ENCODE results near the gene ANKHD1. TPM values are rescaled to one million over a fixed set of nuclear protein-coding genes. Genes with fewer than 3 reads are reported as not detected.

The ANKHD1 gene
- total and polyA plus RNA-seq, 2 experiments from 2014 or later, result 26.1 to 27.9 TPM

DNA sequence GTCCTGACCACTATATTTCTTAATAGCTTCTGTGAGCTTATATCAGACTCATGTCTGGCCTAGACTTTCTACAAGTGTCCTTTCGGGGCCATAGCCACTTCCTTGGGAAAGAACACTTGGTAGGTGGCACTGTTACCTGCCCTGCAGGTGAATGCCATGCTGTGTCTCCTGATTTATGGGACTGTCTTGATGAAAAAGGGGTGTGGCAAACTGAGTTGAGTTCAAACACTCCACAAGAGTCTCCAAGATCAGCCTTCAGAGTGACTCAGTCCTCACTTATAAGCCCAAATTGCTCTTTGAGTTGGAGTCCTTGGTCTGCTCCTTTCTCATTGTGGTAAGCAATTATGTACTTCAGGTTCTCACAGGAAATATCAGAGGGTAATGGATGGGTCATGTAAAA is 9.9 kb upstream of the ANKHD1 start:
- TF ChIP-seq EZH2phosphoT487 (IDR thresholded peaks at IDR 0.05; ENCODE audit: insufficient read depth, low read depth), result no peak
- no peak for TF ChIP-seq EZH2 (IDR thresholded peaks at IDR 0.05; ENCODE audit: insufficient read depth, poor library complexity, severe bottlenecking)
- H3K27me3 ChIP-seq (replicated peaks; ENCODE audit: insufficient read depth), result no peaks in the 10 kb centered on the region
- no peaks in the 10 kb centered on the region for H4K20me1 ChIP-seq (ENCODE audit: insufficient read depth)
- H3K9ac ChIP-seq, result no peak overlapping the region
- no peak overlapping the region for H3K27ac ChIP-seq
- H3K4me2 ChIP-seq (ENCODE audit: unreplicated experiment), result no peak overlapping the region
- no peak overlapping the region for H2AFZ ChIP-seq
- no peak for DNase-seq
- H3K9me3 ChIP-seq (ENCODE audit: low read depth), result no peaks in the 10 kb centered on the region
- no peaks in the 10 kb centered on the region for H3K4me1 ChIP-seq (ENCODE audit: insufficient read depth)
- in situ Hi-C loops (cut with MboI), result no loop called here
- no peaks in the 10 kb centered on the region for H3K36me3 ChIP-seq (ENCODE audit: low read depth)
- 76 to 77% methylated on average over 1 of the region's 1 CpG for WGBS, 2 experiments (ENCODE audit: low coverage in 1 of 2, low lambda C conversion rate in 2 of 2, missing lambda C conversion rate in 2 of 2)
- no peaks in the 10 kb centered on the region for H3K9me2 ChIP-seq (ENCODE audit: insufficient read depth)
- no peaks in the 10 kb centered on the region for H3K79me2 ChIP-seq (ENCODE audit: insufficient read depth)
- no peak overlapping the region for H3K4me3 ChIP-seq
- H3F3A ChIP-seq (ENCODE audit: insufficient read depth), result no peaks in the 10 kb centered on the region

DNA sequence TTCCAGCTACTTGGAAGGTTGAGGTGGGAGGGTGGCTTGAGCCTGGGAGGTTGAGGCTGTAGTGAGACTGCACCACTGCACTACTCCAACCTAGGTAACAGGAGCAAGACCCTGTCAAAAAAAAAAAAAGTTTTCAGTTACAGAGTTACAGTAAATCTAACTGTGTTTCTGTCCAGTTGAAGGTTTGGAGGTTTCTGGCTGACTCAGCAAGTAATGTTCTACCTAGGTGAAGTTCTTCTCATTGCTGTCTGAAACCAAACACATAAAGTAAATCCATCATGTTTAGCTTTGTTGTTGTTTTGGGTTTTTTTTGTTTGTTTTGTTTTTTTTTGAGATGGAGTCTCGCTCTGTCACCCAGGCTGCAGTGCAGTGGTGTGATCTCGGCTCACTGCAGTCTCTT is 7.9 kb upstream of the ANKHD1 start:
- Histone ChIP-seq H3F3A (ENCODE audit: insufficient read depth) (no peaks in the 10 kb centered on the region), H3K27me3 (replicated peaks; ENCODE audit: insufficient read depth) (no peaks in the 10 kb centered on the region), H3K9me3 (ENCODE audit: low read depth) (no peaks in the 10 kb centered on the region), H3K9me2 (ENCODE audit: insufficient read depth) (no peaks in the 10 kb centered on the region), H3K9ac (no peak overlapping the region), H3K4me3 (no peak overlapping the region), H3K27ac (no peak overlapping the region), H3K4me2 (ENCODE audit: unreplicated experiment) (no peak overlapping the region), H3K36me3 (ENCODE audit: low read depth) (no peaks in the 10 kb centered on the region), H3K4me1 (ENCODE audit: insufficient read depth) (no peaks in the 10 kb centered on the region), H3K79me2 (ENCODE audit: insufficient read depth) (no peaks in the 10 kb centered on the region), H4K20me1 (ENCODE audit: insufficient read depth) (no peaks in the 10 kb centered on the region), H2AFZ (no peak overlapping the region)
- 69 to 78% methylated on average over 2 of the region's 2 CpGs for WGBS, 2 experiments (ENCODE audit: low coverage in 1 of 2, low lambda C conversion rate in 2 of 2, missing lambda C conversion rate in 2 of 2)
- DNase-seq, result no peak
- in situ Hi-C loops (cut with MboI), result no loop called here
- TF ChIP-seq EZH2phosphoT487 (IDR thresholded peaks at IDR 0.05; ENCODE audit: insufficient read depth, low read depth) (no peak), EZH2 (IDR thresholded peaks at IDR 0.05; ENCODE audit: insufficient read depth, poor library complexity, severe bottlenecking) (no peak)

DNA sequence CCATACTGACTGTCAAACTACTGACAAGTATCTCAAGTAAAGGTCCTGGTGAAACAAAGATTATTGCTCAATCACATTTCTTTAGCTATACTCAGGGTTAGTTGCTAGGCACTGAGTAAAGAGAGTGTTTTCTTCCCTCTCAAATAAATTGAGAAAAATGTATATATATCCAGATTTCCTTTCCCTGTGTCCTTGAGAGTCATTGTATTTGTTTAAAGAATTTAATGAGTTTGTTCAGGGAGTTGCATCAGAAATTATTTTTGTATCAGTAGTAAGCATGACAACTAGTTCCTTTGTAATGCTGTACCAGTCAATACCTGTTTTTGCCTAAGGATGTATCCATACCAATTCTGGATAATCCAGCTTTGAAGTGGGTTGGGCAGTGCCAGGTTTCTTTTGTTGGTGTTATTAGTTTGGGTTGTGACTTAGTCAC is 3.2 kb upstream of the ANKHD1 start:
- Histone ChIP-seq H3K9me3 (ENCODE audit: low read depth) (no peaks in the 10 kb centered on the region), H3K27me3 (replicated peaks; ENCODE audit: insufficient read depth) (no peaks in the 10 kb centered on the region), H3F3A (ENCODE audit: insufficient read depth) (peaks cover 8% of the 10 kb centered on the region), H3K4me3 (no peak overlapping the region), H3K9ac (no peak overlapping the region; the same call in 1 of the 2 replicates), H3K27ac (0 out of 2 replicates have a peak overlapping the region, but pooled peaks have one; percentile 5), H3K4me2 (ENCODE audit: unreplicated experiment) (no peak overlapping the region), H3K9me2 (ENCODE audit: insufficient read depth) (no peaks in the 10 kb centered on the region), H3K79me2 (ENCODE audit: insufficient read depth) (peaks cover 16% of the 10 kb centered on the region), H4K20me1 (ENCODE audit: insufficient read depth) (no peaks in the 10 kb centered on the region), H2AFZ (no peak overlapping the region), H3K4me1 (ENCODE audit: insufficient read depth) (0 out of 2 replicates have a peak, but pooled peaks cover 5% of the 10 kb centered on the region), H3K36me3 (ENCODE audit: low read depth) (no peaks in the 10 kb centered on the region)
- TF ChIP-seq EZH2phosphoT487 (IDR thresholded peaks at IDR 0.05; ENCODE audit: insufficient read depth, low read depth), result no peak
- no peak for TF ChIP-seq EZH2 (IDR thresholded peaks at IDR 0.05; ENCODE audit: insufficient read depth, poor library complexity, severe bottlenecking)
- peak; percentile 49 for DNase-seq
- in situ Hi-C loops (cut with MboI), result no loop called here

DNA sequence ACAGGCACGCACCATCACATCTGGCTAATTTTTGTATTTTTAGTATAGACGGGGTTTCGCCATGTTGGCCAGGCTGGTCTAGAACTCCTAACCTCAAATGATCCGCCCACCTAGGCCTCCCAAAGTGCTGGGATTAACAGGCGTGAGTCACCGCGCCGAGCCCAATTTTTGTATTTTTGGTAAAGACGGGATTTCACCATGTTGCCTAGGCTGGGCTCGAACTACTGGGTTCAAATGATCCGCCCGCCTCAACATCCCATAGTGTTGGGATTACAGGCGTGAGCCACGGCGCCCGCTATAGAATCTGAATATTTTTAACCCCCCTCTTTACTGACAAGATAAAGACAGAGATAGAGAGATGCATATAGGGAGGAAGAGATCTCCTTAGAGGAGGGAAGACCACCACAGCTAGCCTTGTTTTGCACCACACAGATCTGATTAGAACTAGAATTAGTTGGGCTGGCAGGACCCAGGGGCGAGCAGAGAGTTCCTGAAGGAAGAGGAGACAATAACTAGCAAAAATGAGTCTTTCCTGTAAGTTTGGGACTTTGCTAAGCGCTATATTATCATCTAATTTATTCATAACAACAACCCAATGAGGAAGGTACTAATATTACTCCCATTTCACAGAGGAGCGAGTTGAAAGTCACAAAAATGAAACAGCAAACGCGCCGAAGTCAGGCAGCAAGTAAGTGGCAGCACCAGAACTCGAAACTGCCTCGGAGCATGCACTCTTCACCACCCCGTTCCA is 1.5 kb upstream of the ANKHD1 start:
- WGBS, 2 experiments (ENCODE audit: low coverage in 1 of 2, low lambda C conversion rate in 2 of 2, missing lambda C conversion rate in 2 of 2), result 35 to 42% methylated on average over 25 of the region's 25 CpGs
- H3K27ac ChIP-seq, result peak overlapping the region; percentile 12; the same call in 1 of the 2 replicates
- in situ Hi-C loops (cut with MboI), result no loop called here

More for the DNA sequence above, 1.5 kb upstream of the ANKHD1 start:
- Histone ChIP-seq H3K36me3 (ENCODE audit: low read depth) (no peaks in the 10 kb centered on the region), H3K79me2 (ENCODE audit: insufficient read depth) (peaks cover 33% of the 10 kb centered on the region), H3K4me2 (ENCODE audit: unreplicated experiment) (peak overlapping the region; percentile 74), H3K9ac (peak overlapping the region; percentile 54), H3K9me2 (ENCODE audit: insufficient read depth) (no peaks in the 10 kb centered on the region), H3F3A (ENCODE audit: insufficient read depth) (peaks cover 8% of the 10 kb centered on the region), H4K20me1 (ENCODE audit: insufficient read depth) (0 out of 2 replicates have a peak, but pooled peaks cover 2% of the 10 kb centered on the region), H2AFZ (peak overlapping the region; percentile 96), H3K27me3 (replicated peaks; ENCODE audit: insufficient read depth) (no peaks in the 10 kb centered on the region), H3K9me3 (ENCODE audit: low read depth) (no peaks in the 10 kb centered on the region), H3K4me1 (ENCODE audit: insufficient read depth) (0 out of 2 replicates have a peak, but pooled peaks cover 7% of the 10 kb centered on the region), H3K4me3 (peak overlapping the region; percentile 91)
- TF ChIP-seq EZH2phosphoT487 (IDR thresholded peaks at IDR 0.05; ENCODE audit: insufficient read depth, low read depth), result no peak
- no peak for TF ChIP-seq EZH2 (IDR thresholded peaks at IDR 0.05; ENCODE audit: insufficient read depth, poor library complexity, severe bottlenecking)
- no peak for DNase-seq
